Left colon (tissue), 2 donors: Measurements from ENCODE around the gene SYTL3. TPM values are rescaled to one million over a fixed set of nuclear protein-coding genes. Genes with fewer than 3 reads are reported as not detected.

Experiments
- ATAC-seq: fragments of 200-7000 bp; cut with Tn5 transposase; one replicate; pipeline ENCODE4 v1.9.1; 2020; ENCODE audit warnings: mild to moderate bottlenecking, moderate library complexity
- DNase-seq, 2 donors: peaks; one replicate each; pipeline ENCODE4 v3.0.0-alpha.2; 2020
- intact Hi-C, 2 donors: fragments of 100-400 bp; cut with DNase I in 1 of 2; cut with micrococcal nuclease in 1 of 2; formaldehyde crosslinking; loops; one replicate each; pipeline versions ENCODE4 v1.11.2 to v1.14.0; 2022; cut with DNase I, micrococcal nuclease
- total RNA-seq, 2 donors: library from RNA; stranded (reverse); fragmentation: NEBNext Ultra II Directional; extraction: Animal tissue kit (Norgen Biotek cat#: 25700); gene quantifications; one replicate each; pipeline ENCODE4 v1.2.1, GENCODE V29; 2021
- donor health status: DM: no; HTN: no; CAD: no.
- donor health status: DM: yes; HTN: yes; CAD: no.

The SYTL3 gene
- total RNA-seq, 2 donors from 2014 or later: 2.6 to 2.7 TPM

DNA sequence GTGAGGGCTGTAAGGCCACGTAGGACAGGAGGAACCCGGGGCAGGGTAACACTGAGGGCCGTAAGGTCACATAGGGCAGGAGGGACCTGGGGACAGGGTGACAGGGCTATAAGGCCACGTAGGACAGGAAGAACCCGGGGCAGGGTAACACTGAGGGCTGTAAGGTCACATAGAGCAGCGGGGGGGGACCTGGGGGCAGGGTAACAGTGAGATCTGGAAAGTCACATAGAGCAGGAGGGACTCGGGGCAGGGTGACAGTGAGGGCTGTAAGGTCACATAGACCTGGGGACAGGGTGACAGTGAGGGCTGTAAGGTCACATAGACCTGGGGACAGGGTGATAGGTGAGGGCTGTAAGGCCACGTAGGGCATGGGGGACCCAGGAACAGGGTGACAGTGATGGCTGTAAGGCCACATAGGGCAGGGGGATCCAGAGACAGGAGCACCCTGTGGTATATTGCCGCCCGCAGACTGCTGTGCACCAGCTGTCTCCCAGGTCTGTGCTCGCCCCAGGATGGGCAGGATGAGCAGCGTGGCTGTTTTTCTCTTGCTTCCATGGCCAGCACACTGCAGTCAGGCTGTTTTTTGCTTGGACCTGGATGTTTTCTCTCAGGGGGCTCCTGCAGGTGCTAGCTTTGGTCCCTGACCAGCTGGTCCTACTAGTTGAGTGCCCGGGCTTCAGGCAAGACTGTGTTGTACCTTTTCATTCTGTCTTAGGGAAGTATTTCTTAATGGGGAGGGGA lies 55.7 kb downstream of the SYTL3 start:
- intact Hi-C loops: no loop called here
- DNase-seq (no peak), ATAC-seq (no peak)

DNA sequence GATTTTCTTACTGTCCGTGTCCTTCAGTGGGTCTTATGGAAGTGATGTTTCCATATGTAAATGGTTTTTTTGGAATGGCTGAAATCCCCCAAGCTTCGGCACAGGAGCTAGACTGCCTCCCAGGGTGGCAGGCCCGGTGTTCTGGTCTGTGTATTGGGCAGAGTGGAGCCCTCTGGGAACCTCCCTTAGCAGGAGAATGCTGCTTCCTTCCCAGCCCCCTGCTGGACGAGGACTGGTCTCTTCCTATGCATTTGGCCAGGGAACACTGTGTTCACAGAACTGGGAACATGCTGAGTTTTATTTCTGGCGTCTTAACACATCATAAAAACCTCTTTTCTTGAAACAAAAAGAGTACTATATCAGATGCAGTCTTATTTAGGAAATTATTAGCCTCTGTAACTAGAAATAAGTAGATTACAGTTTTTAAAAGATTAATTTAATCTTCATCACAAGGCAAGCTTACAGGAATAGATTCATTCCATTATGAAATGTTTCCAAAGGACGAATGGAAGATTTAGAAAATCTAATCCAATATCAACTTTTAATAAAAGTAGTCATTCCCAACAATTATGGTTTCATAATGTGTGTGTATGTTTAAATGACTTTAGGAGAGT lies 56.6 kb downstream of the SYTL3 start:
- peak; percentile 56 to 71 for DNase-seq
- no peak for ATAC-seq
- intact Hi-C loops: no loop called here

DNA sequence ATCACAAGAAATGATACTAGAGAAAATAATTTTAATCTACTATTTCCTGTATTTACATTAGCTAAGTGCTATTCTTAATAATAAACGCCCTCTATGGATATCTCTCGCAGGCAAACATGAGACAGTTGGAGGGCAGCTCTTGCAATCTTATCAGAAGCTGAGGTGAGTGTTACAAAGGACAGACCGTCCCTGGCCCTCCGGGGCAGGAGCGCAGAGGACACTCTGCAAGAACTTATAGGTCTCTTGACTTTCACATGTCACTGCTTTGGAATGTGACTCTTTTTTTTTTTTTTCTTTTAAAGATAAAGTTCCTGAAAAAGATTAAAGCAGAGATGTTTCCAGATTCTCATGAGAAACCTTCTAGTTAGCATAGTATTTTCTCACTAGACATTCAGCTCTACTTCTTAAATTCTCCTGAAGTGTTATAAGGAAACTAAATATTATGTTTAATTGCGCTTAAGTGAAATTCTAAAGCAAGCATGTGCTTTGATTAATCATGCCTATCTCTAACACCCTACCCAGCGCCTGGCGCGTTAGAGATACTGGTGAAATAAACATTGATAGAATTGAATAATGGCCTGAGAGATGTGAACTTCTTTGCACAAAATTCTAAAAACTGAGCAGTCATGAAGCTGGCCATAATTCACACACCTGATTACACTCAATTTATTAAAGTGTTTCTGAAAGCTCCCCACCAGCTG lies 57.4 kb downstream of the SYTL3 start:
- intact Hi-C loops: no loop called here
- ATAC-seq (peak; percentile 30), DNase-seq (peak in 1 of 2 donors; percentile 60)

DNA sequence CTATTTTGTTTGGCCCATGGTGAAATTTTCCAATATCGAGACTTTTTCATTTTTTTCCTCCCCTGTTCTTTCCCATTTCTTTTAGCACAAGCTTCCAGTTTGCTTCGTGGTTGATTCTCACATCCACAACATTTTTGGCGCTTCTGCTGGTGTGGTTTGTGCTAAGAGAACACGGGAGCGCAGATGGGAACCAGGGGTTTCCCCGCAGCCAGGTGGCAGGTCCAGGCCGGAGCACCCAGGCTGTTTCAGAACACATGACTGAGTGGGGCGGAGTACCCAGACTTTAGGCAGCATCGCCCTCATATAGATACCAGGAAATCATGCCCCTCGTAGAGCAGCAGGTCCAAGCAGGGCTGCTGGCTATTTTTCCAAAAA lies 58.0 kb downstream of the SYTL3 start:
- intact Hi-C loops: no loop called here
- DNase-seq (peak; percentile 53 to 74), ATAC-seq (peak; percentile 17)

DNA sequence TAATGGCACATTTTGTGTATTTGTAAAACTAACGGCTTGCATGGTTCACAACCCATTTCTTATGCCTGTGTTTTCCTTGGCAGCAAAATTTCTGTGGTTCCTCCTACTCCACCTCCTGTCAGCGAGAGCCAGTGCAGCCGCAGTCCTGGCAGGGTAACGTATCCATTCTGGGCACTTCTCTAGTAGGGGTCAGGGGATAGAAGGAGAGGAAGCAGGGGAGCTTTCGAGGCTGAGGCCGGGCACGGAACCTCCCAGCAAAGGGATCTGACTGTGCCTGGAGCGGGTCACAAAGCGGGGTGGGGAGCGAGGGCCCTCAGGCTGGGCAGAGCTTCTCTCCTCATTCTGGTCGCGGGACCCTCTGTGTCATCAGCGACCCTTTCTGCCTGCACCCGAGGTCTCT lies 58.4 kb downstream of the SYTL3 start:
- ATAC-seq: no peak
- intact Hi-C loops: no loop called here
- DNase-seq: no peak

DNA sequence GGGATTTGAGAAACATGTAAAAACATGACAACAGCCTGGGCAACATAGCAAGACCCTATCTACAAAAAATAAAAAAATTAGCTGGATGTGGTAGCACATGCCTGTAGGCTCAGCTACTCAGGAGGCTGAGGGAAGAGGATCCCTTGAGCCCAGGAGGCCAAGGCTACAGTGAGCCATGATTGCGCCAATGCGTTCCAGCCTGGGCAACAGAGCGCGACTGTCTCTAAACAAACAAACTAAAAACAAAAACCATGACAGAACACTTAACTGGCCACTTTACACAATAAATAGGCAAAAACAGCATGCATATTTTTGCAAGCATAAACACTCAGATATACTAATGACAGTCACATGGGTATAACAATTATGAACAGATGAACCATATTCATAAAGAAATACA lies 60.0 kb downstream of the SYTL3 start:
- DNase-seq (no peak), ATAC-seq (no peak)
- intact Hi-C loops: no loop called here

DNA sequence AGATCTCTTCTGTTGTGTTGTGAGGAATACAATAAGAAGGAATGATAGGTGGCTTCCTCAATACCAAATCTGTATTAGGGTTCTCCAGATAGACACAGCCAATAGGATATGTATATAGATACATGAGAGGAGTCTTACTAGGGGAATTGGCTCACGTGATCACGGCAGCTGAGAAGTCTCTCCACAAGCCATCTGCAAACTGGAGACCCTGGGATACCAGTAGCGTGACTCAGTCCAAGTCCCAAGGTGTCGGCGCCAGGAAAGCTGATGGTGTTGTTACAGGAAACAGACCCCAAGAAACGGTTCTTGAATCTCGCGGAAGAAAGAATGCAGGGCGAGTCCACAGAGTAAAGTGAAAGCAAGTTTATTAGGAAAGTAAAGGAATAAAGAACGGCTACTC lies 61.4 kb downstream of the SYTL3 start:
- DNase-seq (no peak), ATAC-seq (no peak)
- intact Hi-C loops: no loop called here

DNA sequence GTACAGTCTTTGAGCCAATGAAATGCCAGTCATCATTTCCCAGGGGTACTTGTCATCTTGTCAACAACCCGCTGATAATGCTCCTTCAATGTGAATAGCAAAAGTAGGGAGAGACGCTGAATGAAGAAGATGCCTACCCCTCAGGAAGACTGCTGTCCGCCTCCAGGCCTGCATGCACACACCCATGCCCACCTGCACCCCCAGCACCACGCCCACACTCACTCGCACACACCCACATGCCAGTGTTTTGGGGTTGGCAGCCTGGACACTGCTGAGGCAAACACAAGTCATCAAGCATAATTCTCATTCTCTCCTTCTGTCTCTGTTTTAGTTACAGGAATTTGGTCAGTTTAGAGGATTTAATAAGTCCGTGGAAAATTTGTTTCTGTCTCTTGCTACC lies 63.6 kb downstream of the SYTL3 start:
- ATAC-seq (no peak), DNase-seq (no peak)
- intact Hi-C loops: no loop called here

DNA sequence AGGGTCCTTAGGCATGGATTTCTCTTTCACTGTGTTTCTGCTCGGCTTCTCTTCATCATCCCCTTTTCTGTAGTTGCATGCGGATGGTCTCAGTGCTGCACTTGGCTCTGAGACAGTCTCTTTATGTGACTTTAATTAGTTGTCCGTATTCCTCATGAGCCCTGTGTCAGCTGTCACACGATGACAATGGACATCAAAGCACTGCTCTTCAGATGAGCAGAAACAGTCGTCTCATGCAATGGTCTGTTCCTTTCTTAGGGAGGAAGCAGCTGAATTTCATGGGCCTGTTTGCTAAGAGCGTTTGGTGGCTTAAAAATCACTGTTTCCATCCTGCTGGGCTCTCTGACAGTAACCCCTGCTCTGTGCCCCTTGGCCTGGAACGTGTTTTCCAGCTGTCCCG lies 64.9 kb downstream of the SYTL3 start:
- ATAC-seq (no peak), DNase-seq (no peak)
- intact Hi-C loops: no loop called here

DNA sequence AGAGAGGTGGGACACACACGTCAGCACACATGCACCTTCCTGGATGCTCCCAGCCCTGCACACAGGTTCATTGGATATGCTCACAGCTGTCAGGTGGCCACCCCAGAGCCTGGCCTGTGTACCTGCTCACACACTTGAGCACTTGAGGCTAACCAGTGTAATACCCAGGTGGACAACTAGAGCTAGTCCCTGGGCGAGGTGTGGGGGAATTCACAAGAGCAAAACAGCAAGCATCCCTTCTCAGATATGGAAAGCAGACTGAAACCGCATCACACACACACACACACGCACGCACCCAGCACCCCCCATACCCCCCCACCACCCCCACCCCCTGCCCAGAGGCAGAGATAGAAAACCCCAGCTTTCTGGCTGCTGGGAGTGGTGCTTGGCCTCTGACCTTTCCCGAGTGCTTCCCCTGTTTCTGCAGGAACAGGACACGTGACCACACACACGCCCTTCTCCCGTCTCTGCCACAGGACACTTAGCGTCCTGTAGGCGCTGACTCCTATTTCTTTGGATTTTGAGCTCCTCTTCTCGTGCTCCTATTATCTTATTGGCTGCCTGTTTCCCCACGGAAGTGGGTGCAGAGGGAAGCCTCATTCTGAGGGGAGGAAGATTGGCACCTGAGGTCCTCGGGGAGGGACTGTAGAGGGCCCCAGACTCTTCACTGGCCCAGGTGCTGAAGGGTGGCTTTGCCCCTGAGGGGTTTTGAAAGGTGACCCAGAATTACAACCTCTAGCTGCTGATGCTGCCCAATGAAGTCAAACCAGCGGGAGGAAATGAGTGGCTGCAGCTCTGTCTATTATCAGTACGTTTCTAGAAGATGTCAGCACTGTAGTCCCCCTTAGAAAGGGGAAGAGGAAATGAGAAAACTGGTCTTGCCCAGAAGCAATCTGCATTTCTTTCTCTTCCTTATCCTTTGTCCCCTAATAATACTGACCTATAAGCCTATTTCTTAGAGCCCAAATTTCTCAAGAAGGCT lies 65.8 kb downstream of the SYTL3 start:
- DNase-seq (peak; percentile 65 to 78), ATAC-seq (peak; percentile 89)
- intact Hi-C loops: no loop called here

DNA sequence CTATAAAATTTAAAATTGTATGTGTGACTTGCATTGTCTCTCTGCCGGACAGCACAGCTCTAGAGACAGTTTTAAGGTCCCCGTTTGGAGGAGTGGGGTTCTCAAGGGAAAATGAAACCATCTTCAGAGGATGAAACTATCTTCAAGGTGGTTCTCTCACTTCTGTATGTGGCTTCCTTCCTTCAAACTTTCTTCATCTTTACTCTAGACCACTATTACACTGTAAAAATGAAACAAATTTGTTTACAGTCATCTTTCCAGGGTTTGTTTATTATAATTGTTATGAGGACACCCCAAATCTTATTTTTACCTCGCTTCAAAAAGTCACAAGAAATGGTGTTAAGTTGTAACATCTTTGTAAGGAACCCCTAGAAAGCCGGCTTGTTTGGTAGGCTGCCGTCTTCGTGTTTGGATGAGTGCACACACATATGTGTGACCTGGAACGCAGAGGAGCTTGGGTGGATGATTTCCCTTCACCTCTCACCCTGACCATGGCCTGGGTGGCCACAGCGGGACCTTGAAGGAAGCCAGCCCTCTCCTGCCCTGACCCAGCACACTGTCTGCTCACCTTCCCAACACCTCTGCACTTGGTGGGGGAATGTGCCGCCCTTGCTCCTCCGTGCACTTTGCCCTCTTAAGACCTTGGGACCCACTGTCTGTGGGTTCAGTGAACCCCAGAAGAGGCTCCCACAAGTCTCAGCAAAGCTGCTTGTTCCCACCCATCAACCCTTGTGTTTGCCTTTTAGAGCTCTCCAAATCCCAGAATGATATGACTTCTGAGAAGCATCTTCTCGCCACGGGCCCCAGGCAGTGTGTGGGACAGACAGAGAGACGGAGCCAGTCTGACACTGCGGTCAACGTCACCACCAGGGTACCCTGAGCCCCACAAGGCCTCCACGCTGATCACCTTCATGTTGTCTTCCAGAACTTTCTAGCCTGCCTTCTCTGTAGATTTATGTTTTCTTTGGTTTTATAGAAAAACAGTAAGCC lies 67.8 kb downstream of the SYTL3 start:
- DNase-seq: no peak
- intact Hi-C loops: no loop called here

DNA sequence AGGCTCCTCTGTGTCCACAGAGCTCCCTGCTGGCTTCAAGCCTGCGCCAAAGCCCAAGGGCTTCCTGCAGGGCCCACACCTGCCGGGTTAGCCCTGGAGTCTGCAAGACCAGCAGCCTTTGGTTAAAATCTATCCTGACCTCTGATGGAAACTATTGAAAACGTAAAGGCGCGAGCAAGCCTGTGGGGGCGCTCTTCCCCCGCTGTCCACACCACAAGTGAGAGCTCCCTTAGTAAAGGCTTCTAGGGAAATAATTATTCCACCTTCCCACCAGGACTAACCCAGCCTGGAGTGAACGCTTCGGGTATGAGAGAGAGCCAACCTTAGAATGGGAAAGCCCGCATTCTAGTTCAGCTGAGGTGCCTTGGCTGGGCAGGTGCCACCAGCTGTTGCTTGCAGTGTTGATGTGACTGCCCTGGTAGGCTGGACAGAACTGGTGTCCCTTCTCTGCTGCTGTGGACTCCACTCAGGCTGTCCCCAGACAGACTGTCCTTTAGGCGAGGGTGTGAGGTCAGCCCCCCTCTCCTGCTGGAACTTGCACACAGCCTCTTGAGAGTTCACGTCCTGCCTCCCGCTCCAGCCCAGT lies 68.7 kb downstream of the SYTL3 start:
- DNase-seq (no peak), ATAC-seq (peak; percentile 57)
- intact Hi-C loops: no loop called here

More for the DNA sequence above, 67.8 kb downstream of the SYTL3 start:
- ATAC-seq: no peak

DNA sequence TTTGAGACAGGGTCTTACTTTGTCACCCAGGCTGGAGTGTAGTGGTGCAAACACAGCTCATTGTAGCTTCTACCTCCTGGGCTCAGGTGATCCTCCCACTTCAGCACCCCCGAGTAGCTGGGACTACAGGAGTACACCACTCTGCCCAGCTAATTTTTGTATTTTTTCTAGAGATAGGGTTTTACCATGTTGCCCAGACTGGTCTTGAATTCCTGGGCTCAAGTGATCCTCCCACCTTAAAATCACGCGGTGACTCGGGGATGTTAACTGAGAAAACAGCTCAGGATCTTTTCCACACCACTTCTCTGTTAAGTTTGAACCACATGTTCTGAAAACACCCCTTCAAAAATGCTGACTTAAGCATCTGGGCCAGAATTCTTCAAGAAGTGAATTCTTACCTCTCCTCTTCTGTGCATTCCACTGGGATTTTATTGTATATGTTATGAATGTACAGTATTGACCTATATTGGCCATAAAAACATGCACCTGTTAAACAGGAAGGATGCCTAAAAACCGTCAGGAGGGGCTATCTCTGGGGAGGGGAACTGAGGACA lies 72.4 kb downstream of the SYTL3 start:
- no peak for ATAC-seq
- intact Hi-C loops: no loop called here
- DNase-seq: no peak

DNA sequence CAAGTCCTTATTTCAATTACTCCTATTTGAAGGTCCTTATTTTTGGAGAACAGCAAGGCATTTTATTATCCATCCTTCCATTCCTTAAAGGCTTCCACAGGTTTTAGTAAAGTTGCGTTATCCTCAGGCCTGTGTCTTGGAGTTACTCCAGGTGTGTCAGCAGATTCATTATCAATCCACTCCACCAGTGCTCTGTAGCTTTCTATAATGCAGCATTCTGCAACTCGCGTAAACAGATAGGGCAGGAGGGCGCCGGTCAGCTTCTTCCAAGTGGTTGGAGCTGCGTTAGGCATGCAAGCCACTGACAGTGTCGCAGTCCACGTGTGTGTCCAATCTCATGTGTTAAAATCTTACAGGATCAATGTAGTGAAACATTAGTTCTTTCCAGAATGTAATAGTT lies 75.8 kb downstream of the SYTL3 start:
- ATAC-seq (no peak), DNase-seq (no peak)
- intact Hi-C loops: no loop called here

DNA sequence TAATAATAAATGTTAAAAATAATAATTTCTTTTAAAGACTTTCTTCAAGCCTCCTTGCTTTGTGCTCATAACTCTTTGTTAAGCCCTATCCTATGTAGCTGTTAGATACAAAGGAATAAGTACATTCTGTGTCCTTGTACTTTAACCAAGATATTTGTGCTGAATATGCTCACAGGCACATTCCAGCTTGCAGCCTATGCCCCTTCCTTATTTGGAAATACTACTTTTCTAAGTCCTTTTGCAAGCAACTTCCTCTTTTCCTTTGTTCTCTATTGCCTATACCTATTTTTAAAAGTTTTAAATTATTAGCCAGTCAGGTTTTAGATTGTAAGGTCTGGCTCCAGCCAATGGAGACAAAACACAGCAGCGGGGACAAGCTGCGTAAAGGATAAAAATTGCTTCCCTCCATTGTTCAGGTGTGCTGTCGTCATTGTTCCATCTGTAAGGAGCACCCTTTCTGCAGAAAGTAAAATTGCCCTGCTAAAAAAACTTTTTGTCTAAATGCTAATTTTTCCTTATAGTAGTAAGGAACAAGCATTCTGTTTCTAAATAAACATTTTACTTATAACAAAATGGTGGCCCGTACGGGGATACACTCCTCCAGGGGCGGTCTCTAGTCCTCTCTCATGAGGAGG lies 80.2 kb downstream of the SYTL3 start:
- intact Hi-C loops: no loop called here
- DNase-seq (no peak), ATAC-seq (no peak)

DNA sequence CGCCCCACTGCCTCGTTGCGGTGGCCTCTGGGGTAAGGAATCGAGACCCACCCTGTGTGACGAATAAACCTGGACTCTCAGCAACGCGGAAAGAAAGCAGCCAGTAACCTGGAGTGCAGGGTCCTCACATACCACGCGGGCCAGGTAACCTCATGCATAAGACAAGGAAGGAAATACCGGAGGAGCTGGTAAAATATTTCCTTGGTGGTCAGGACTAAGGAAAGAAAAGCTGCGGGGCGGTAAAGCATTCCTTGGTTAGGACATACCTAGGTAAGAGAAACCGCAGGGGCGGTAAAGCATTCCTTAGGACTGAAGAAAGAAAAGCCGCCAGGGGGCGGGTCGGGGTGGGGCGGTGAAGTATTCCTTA lies 80.7 kb downstream of the SYTL3 start:
- DNase-seq (no peak), ATAC-seq (no peak)
- intact Hi-C loops: no loop called here

DNA sequence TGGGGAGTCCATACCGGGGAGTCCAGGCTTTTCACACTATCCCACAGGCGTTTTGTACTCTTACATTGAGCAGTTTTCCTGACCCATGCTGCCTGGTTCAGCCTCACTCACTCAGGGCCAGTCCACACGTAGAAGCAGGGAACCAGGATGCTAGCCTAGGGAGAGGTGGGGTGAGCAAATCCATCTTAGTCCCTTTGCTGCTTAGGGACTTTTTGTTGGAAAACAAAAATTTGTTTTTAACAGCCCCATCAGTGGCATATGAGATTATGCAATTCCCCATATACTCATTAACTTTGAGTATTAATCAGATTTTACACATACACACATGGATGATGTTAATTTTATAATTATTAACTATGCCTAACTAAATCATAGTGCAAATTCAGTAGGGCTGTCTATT lies 85.2 kb downstream of the SYTL3 start:
- ATAC-seq (no peak), DNase-seq (no peak)
- intact Hi-C loops: no loop called here
